TTC549 (cell line): ENCODE measurements around the gene FOXO1.

ENCODE experiments used
- FAIRE-seq: peaks from 2 replicates; lab custom pipeline; 2012; peaks lifted over from hg19 to GRCh38; lab: Jason Lieb, UNC

The FOXO1 gene

DNA sequence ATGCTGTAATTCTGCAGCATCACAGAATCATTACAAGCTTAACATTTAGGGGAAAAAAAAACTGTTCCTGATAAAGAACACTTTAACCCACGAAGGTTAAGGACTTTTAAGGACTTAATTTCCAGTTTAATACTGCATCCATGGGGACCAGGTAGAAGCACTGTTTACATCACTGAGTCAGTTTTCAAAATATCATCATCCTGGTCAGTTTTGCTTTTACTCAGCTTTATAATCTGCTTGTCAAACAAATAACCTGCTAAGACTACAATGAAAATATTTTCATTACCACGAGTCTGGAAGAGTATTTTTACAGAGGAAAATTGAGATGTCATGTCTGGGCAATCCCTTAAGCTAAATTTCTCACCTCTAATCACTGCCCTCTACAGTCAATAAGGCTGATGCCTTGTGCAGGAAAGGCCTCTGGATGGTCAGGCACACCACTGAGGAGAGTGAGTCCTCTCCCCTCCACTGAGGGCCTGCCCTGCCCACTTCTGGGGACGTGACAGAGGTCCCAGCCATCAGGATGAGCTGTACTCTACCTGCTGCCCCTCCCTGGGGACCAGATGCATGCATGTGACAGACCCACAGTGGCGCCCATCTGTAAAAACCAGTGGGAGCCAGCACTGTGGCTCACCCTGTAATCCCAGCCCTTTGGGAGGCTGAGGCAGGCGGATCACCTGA lies 31.0 kb downstream of the FOXO1 start:
- no peak for FAIRE-seq

DNA sequence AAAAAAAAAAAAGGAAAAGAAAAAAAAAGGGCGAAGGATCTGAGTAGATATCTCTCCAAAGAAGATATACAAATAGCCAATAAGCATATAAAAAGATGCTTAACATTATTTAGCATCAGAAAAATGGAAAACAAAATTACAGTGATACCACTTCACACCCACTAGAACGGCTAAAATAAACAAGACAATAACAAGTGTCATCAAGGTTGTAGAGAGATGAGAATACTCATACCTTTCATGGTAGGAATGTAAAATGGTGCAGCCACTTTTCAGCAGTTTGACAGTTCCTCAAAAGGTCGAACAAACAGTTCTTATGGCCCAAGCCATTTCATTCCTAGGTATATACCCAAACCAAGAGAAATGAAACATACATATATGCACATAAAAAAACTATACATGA lies 33.5 kb downstream of the FOXO1 start:
- no peak for FAIRE-seq

DNA sequence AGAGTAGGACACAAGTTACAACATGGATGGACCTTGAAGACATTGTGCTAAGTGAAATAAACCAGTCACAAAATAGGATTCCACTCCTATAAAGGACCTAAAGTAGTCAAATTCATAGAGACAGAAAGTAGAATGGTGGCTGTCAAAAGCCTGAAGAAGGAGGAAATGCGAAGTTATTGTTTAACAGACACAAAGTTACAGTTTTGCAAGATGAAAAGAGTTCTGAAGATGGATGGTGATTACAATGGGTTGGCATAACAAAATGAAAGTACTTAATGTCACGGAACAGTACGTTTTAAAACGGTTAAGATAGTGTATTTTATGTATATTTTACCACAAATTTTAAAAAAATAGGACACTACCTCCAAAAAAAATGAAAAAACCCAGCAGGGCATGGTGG lies 34.8 kb downstream of the FOXO1 start:
- no peak for FAIRE-seq

DNA sequence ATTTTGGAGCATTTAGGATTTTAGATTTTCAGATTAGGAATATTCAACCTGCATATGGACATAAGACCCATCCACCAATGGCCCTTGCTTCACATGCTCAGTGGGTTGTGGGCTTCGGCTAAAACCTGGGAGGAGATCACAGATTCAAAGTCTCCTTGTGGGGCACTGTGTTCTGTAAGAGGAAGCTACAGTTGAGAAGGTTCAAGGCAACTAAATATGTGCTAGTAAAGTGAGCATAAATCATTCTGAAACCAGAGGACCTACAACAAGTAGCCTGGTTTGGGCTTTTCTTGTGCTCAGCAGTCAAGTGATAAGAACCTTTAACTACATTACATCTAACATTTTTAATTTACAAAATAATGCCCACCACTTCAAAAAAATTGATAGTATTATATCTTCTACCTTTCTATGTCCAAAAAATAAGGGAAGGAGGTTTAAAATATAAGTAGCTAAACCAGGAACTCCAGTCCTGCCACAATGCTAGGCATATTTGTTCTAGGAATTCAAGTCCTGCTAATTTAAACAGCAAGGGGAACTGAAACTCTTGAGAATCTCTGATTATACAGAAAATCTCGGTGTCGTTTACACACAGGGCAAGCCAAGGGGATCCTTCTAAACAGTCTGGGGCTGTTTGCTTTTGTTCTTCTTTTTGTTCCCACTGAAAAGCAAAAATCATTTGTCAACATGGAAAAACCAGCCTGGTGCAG lies 36.6 kb downstream of the FOXO1 start:
- FAIRE-seq = no peak

DNA sequence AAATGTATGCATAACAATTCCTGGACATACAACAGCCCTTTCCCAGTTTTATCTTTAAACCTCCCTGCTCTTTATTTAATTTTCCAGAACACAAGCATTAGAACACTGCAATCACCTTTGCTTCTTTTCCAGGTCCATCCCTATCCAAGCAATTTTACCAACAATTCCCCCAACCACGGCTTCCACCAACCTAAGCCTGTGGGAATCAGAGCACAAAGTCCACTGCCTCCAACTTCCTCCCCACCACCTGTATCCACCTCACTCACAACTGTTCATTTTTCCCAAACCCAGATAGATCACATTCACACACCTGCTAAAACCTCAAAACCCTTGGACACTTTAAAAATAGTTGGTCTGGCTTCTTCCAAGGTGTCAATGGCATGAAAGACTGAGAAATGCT lies 39.5 kb downstream of the FOXO1 start:
- no peak for FAIRE-seq

DNA sequence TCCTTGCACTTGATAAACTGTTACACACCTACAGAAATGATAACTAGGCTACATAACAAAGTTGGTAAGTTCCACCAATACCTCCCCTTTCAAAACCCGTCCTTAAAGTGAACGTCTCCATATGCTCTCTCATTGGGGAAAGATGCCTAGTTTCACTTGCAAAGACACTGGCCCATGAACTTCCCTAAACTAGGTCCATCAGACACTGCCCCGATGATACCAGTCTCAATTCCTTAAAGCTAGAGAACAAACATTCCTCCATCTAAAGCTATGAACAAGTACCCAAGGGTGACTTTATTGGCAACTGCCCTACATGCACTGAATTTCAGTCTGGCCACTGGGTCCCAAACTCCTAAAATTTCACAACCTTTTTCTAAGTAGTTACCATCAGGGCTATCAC lies 39.9 kb downstream of the FOXO1 start:
- FAIRE-seq = no peak

DNA sequence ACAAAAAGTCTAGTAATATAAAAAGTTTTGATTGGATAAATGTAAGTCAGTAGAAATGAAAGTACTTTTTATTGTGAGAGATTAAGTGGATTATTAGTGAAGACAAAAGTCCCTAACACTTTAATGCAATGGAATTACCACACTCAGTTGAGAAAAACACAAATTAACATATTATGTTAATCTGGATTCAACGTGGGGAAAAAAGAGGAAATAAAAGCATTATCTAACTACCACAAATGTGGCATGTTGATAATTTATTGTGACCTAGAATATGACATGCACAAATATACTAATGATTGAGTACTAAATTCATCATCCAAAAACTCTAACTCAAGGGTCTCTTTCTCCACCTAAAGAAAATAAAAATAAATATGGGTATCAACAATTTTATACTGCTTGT lies 41.5 kb downstream of the FOXO1 start:
- FAIRE-seq = no peak

DNA sequence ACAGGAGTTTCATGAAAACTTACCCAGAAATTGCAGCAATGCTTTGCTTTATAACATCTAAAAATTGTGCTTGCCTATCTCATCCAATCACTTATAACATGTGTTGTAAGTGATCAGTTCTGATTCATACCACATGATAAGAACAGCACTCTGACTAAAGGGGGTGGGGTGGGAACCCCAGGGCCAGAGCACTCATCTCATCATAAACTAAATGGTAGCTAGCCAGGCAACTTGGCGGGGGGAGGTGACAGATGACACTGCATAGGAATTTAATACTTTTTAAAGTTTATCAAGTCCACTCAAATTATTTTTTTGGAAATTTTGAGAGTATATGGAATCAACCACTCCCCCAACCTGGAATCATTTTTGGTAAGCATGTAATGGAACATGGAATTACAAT lies 42.1 kb downstream of the FOXO1 start:
- FAIRE-seq = no peak

DNA sequence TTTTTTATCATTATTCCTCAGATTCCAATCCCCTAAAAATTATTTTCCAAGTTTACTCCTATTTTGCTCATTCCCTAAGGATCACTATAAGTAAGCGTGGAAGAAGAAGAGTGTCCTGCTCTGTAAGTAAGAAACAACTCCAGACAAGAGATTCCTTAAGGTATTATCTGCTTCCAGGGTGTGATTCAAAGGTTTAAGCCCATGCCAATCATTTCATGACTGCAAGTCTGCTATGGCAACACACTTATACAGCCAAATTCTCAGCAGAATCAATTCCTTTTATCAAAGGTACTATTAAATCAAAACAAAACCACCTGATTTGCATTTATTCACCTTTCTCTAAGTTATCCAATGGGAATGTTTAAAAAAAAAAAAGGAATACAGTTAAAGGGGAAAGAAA lies 43.7 kb downstream of the FOXO1 start:
- FAIRE-seq = no peak

DNA sequence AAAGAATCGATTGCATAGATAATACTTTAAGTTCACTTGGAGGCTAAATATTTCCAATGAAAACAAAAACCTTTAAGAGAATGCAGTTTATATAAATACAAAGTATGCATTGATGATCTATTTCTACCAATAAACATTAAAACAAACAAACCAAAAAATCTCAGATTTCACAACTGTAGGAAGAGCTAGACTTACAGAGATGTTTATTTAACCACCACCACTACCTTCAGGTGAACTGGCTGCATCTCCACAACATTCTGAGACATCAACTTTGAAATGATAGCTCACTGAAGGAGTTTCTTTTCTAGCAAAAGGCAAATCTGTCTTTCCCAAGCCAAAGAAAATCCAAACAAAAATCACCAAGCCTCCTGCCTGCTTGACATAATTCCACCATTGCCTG lies 44.2 kb downstream of the FOXO1 start:
- FAIRE-seq = no peak

DNA sequence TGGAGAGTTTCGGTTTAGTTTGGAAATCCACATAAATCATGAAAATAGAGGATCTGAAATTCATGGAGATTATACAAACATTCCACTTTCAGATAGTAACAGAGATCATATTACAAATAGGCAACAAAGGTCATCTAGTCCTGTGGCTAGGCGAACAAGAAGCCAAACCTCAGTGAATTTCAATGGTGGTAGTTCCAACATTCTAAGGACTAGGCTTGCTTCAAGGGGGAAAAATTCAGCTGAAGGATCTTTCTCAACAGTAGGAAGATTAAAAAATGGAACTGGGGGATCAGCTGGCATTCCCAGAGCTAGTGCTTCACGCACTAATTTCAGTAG lies 47.0 kb downstream of the FOXO1 start:
- no peak for FAIRE-seq

DNA sequence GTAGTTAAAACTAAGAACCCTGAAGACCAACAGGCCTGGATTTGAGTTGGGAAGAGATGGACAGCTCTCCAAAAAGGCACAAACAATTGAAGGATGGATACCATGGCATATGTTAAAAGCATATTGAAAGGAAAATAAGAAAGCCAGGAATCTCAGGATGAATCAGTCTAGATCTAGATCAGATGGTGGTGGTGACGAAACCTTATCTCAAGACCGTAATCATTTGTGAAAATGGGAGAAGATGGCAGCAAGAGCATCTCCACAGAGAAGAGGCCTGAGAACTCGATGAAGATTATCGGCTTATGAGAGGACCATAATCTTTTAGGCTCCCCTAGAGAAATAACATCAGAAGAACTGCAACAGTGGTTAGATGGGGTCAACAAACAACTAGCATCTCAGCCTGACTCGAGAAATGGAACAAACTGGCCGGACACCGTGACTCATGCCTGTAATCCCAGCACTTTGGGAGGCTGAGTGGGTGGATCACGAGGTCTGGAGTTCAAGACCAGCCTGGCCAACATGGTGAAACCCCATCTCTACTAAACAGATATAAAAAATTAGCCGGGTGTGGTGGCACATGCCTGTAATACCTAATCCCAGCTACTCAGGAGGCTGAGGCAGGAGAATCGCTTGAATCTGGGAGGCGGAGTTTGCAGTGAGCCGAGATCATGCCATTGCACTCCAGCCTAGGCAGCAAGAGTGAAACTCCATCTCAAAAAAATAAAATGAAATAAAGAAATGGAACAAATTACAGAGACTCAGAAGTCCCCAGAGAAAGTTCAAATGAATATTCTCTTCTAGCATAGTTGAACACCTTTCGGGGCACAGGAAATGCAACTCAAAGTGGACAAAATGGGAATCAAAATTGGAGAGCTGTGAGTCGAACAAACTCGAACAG lies 47.6 kb downstream of the FOXO1 start:
- FAIRE-seq = no peak

DNA sequence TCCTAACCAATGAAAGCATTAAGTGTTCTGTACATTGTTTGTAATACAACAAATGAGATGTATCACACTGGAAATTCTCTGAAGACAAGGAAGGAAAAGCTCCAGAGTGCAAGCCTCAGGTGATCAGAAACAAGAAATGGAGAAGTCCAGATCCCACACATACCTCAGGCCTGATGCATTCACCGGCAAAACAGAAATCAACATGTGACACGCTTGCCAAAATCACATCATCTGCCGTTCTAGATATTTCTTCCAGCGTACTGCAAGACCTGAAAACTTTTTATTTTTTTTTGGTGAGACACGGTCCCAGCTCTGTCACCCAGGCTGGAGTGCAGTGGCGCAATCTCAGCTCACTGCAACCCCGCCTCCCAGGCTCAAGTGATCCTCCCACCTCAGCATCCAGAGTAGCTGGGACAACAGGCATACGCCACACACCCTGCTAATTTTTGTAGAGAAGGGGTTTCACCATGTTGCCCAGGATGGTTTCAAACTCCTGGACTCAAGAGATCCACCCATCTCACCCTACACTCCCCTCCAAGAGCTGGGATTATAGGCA lies 48.6 kb downstream of the FOXO1 start:
- no peak for FAIRE-seq

DNA sequence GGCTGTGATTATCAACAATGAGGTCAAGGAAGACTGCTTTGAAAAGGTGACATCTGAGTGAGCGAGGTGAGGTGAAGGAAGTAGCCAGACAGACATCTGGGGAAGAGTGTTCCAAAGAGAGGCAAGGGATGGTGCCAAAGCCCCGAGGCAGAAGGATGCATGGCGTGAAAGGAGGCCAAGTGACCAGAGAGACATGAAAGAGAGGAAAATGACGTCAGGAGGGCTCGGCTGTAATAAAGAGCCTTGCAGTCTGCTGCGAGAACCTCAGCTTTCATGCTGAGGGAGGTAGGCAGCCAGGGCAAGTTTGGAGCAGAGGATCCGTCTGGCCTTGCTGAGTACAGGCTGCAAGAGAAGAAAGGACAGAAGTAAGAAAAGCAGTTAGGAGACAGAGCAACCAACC lies 50.8 kb downstream of the FOXO1 start:
- FAIRE-seq = no peak

DNA sequence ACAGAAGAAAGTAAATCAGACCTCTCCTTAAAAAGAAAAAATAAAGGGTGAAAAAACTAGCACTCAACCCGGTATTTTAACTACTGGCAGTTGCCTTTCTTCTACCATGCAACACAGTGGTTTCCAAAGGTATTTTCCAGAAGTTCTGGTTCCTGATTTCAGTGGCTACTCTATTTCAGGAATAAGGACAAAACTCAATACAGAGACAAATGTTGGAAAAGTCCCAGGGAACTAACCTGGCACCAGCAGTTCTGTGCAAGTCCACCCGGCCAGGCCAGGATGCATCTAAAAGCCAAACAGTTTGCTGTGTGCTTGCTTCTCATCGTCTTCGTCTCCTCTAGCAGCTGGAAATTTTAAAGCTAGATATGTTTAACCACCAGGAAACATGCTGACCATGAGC lies 52.5 kb downstream of the FOXO1 start:
- FAIRE-seq = no peak

DNA sequence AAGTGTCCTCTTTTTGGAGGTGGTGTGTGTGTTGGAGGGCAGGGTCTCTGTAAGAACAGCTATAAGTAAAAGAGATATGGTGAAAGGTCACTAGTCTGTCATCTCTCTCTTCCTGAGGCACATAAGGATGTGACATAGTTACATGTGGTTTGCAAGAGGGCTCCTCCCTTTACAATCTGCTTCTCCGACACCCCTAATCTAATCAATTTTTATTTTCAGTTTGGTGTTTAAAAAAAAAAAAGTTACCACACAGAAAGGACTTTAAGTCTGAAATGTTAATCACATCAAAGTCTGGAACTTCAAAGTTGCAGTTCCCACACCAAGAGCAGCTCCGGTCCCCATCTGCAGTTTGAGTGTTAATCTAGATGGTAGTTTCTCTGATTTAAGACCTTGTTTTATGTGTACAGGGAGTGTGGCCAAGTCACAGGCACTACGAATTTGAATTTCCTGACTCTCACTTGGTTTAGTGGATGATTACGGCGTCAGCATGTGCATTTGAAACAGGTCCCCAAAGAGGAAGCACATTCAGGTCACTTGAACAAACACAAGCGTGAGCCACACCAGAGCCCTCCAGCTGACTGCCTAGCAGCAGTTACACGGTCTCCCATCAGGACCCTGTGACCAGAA lies 53.1 kb downstream of the FOXO1 start:
- FAIRE-seq = no peak

DNA sequence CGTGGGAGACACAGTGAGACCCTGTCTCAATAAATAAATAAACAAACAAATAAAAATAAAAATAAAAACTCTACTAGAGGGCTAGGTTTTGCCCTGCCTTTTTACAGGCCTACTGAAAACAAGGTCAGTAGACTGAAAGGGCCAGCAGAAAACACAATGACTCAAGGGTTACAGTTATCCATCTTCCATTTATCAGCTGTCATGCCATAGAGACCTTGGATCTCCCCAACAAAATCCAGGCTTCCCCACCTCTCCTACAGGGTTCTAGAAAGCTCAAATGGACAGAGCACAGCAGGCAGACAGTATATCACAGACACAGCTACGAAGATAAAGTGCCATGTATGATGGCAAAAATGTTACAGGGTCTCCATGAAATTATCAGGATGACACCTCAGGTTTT lies 54.4 kb downstream of the FOXO1 start:
- FAIRE-seq = no peak

DNA sequence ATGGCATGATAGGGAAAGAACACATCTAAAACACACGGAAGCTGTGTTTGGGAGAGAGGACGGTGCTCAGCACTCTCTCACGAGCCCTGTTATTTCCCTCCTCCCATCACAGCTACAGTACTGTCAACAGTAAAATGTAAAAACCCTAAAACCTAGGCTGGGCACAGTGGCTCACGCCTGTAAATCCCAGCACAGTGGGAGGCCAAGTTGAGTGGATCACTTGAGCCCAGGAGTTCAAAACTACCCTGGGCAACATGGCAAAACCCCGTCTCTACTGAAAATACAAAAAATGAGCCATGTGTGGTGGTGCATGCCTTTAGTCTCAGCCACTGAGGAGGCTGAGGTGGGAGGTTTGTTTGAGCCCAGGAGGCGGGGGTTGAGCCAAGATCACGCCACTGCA lies 54.8 kb downstream of the FOXO1 start:
- no peak for FAIRE-seq

DNA sequence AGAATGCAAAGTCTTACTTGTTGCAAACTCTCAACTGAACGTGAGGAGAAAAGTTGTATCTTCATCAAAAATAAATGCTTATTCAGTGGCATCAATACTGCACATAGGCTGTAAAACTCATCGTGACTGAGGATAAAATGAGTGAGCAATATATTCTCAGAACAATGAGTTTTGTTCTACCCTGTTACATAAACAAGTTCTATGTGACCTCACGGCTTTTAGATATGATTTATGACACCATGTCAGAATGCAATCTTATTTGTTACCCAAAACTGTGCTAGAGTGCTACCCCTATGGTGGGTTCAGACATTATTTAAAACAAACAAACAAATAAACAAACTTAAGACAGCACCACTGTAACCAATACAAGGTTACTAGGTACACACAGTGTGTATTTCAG lies 55.4 kb downstream of the FOXO1 start:
- FAIRE-seq = no peak

DNA sequence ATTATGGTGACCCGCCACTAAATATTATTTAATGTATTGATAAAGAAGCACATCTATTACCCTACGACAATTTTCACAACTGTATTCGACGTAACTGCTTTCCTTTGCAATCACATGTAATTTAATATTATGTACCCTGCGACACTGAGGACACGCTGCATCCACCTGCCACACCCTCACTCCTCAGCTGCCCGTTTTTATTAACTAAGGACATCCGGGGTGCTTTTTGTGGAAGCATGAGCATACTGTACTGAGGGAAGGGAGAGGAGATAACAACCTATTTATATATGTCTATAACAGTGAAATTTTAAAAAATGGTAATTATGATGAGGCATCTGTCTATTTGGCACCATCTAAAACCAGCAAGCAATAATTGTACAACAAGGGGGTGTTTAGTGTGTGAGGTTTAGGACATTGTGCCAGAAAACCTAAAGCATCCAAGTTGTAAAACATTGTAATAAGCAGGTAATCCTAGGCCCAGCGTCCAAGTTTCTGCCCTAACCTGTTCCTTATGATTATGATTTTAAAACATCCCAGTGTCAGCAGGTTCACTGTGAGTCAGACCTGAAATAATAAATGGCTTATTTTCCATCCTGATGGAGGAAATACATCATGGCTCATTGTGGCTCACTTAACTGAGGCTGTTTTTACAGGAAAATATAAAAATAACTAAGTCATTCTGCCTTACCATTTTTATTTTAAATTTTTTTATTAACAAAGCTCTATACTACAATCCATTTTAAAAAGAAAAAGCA lies 56.3 kb downstream of the FOXO1 start:
- FAIRE-seq = no peak

DNA sequence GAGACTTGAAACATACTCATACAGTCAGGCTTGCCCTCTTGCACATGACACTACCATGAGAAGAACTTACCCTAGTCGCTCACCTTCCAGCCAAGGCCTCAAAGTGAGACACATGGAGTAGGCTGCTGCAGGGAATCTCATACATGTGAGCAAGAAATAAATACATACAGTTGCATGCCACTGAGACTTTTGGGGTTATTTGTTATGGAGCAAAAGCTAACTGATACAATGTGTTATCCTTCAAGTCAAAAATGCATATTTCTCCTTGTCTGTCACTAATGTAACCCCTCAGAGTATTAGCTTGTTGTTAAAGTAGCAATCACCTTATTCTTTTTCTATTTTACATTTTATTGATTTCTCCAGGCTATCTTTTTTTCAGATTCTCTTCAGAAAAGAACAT lies 58.1 kb downstream of the FOXO1 start:
- no peak for FAIRE-seq

DNA sequence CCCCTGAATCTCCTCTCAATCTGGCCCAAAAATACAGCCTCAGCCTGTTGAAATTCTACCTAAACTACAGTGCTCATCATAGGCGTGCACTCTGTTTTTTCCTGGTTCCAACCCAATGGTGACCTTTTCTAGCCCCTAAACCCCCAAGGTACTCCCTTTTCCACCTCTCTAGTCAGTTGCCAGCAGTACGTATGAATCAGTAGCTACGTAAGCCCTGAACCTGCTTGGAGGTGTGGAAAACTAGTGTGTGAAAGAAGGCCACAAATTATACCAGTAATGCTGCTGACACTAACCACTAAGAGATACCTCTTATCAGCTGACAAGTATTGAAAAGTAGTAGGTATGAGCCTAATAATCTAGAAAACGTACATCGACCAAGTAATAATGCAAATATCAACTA lies 60.9 kb downstream of the FOXO1 start:
- no peak for FAIRE-seq
